K562 (cell line): ENCODE data around the gene IFI16.
"Not testable (repeated sequence)": the region's sequence is repeated elsewhere in the genome, so short reads cannot be mapped to it uniquely, and the experiment has no call there.

ENCODE experiments used
- BCLAF1 ChIP-seq, 2 experiments: fragments of 450-650 bp in 1 of 2; IDR thresholded peaks; 2 replicates each; pipeline ENCODE4 v1.6.1; 2011 to 2017; ENCODE audit warnings: low read depth in 2 of 2, antibody characterized with exemption in 1 of 2, borderline replicate concordance in 1 of 2, low read length in 1 of 2, mild to moderate bottlenecking in 1 of 2, mixed read lengths in 1 of 2; ENCODE audit not compliant: control insufficient read depth in 1 of 2
- CEBPB ChIP-seq: fragments of 450-650 bp; IDR thresholded peaks from 2 replicates; pipeline ENCODE4 v1.6.1; 2016; ENCODE audit warnings: missing genetic modification characterization, missing compliant biosample characterization
- CTCF ChIP-seq, 3 experiments: IDR thresholded peaks in 2 of 3; conservative IDR thresholded peaks in 1 of 3; 2 replicates each; pipeline ENCODE4 v1.5.1; 2011 to 2012; ENCODE audit warnings: low read length in 3 of 3, mild to moderate bottlenecking in 3 of 3, control low read depth in 2 of 3, improper control_type of control experiment in 1 of 3, inconsistent platforms in 1 of 3, low read depth in 1 of 3, mixed read lengths in 1 of 3, moderate library complexity in 1 of 3; ENCODE audit not compliant: insufficient read depth in 2 of 3
- ETV6 ChIP-seq, 3 experiments: fragments of 150-350 bp in 1 of 3; sonication (generic) in 1 of 3; formaldehyde crosslinking in 1 of 3; IDR thresholded peaks; 2 replicates each; pipeline versions ENCODE4 v1.6.1 to v1.8.0; 2014 to 2022; ENCODE audit warnings: borderline replicate concordance in 2 of 3, low read depth in 2 of 3, antibody characterized with exemption in 1 of 3, low read length in 1 of 3, mild to moderate bottlenecking in 1 of 3, missing genetic modification reagents in 1 of 3
- NKRF ChIP-seq: fragments of 450-650 bp; IDR thresholded peaks from 2 replicates; pipeline ENCODE4 v1.6.1; 2016; ENCODE audit warnings: borderline replicate concordance
- NR1H2 ChIP-seq: sonication (generic); formaldehyde crosslinking; IDR thresholded peaks from 2 replicates; pipeline ENCODE4 v1.4.0; 2020; ENCODE audit warnings: mild to moderate bottlenecking, missing genetic modification reagents
- SFPQ ChIP-seq: fragments of 200-400 bp; formaldehyde crosslinking; IDR thresholded peaks from 2 replicates; pipeline ENCODE4 v1.6.1; 2017; ENCODE audit warnings: mild to moderate bottlenecking, low read depth, low read length, moderate library complexity
- SMARCA5 ChIP-seq: fragments of 450-650 bp; IDR thresholded peaks from 2 replicates; pipeline ENCODE4 v1.6.1; 2016
- SPI1 ChIP-seq: IDR thresholded peaks from 2 replicates; pipeline ENCODE4 v1.6.1; 2011; ENCODE audit warnings: low read depth, low read length, control low read depth, borderline replicate concordance
- TARDBP ChIP-seq: fragments of 450-650 bp; IDR thresholded peaks from 2 replicates; pipeline ENCODE4 v1.6.1; 2016
- ZNF274 ChIP-seq: IDR thresholded peaks from 2 replicates; pipeline ENCODE4 v1.6.1; 2011; ENCODE audit warnings: low read depth, mild to moderate bottlenecking, low read length, moderate library complexity, borderline replicate concordance

- not testable (repeated sequence) for TF ChIP-seq SFPQ; CEBPB (tag); SPI1; BCLAF1 (IDR thresholded peaks at IDR 0.05; ENCODE audit: borderline replicate concordance in 1 of 2, control insufficient read depth in 1 of 2, low read depth in 2 of 2, low read length in 1 of 2); ZNF274; NKRF; ETV6 (IDR thresholded peaks at IDR 0.05; ENCODE audit: borderline replicate concordance in 1 of 2, low read depth in 2 of 2, low read length in 1 of 2); ETV6 (CRISPR knock-in tag; IDR thresholded peaks at IDR 0.05; ENCODE audit: borderline replicate concordance); TARDBP; CTCF (IDR thresholded peaks at IDR 0.05 in 2 of 3, conservative IDR thresholded peaks at IDR 0.05 in 1 of 3; ENCODE audit: insufficient read depth in 2 of 3, low read depth in 1 of 3, low read length in 3 of 3); NR1H2 (CRISPR knock-in tag); SMARCA5
These were observed 3.4 kb upstream of the IFI16 start for GRCh38 chr1:159006210-159006807.
